ENCODE results near the gene CARNS1. TPM values are rescaled to one million over a fixed set of nuclear protein-coding genes. Genes with fewer than 3 reads are reported as not detected.

CARNS1 gene
- total and polyA plus RNA-seq, 2 donors (not counting 1 experiment from before 2014, with no cell fraction given): 0.05 to 0.17 TPM

DNA sequence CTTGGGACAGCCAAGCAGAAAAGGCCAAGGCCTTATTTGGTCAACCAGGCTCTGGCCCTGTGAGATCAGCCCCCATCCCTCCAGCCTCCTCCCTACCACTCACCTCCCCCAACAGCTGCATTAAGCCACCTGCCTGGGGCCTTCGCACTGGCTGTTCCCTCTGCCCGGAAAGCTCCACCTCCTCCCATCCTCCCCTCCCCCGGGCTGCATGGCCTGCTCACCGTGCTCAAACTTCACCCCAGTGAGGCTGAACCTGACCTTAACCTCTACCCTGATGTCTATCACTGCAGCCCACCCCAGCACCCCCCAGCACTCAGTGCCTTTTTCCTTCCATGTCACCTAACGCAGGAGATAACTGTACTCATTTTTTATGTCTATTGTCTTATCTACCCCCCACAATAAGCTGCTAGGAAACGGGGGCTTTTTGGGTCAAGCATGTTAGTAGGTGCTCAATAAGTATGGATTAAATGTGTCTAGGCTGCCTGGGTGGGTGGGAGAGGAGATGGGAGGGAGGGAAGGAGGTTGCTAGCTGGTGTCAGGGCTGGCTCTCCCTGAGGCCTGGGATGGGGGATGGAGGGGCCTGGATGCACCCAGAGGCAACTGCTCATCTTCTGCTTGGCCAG, 21.1 kb downstream of the CARNS1 start:
- no peak for TF ChIP-seq EZH2 (IDR thresholded peaks at IDR 0.05; ENCODE audit: low read length, missing control alignments)
- TF ChIP-seq, protein P1, sequence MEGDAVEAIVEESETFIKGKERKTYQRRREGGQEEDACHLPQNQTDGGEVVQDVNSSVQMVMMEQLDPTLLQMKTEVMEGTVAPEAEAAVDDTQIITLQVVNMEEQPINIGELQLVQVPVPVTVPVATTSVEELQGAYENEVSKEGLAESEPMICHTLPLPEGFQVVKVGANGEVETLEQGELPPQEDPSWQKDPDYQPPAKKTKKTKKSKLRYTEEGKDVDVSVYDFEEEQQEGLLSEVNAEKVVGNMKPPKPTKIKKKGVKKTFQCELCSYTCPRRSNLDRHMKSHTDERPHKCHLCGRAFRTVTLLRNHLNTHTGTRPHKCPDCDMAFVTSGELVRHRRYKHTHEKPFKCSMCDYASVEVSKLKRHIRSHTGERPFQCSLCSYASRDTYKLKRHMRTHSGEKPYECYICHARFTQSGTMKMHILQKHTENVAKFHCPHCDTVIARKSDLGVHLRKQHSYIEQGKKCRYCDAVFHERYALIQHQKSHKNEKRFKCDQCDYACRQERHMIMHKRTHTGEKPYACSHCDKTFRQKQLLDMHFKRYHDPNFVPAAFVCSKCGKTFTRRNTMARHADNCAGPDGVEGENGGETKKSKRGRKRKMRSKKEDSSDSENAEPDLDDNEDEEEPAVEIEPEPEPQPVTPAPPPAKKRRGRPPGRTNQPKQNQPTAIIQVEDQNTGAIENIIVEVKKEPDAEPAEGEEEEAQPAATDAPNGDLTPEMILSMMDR (conservative IDR thresholded peaks at IDR 0.05 in 1 of 2, IDR thresholded peaks at IDR 0.05 in 1 of 2; ENCODE audit: low read depth in 1 of 2, low read length in 2 of 2): no peak
- H3K9me3 ChIP-seq (ENCODE audit: control insufficient read depth, insufficient read depth, low read depth, low read length): no peaks in the 10 kb centered on the region
- H3K27ac ChIP-seq (ENCODE audit: insufficient read depth, low read length): no peak overlapping the region
- no peaks in the 10 kb centered on the region for H3K27me3 ChIP-seq (ENCODE audit: control insufficient read depth, insufficient read depth, low read length)
- no peaks in the 10 kb centered on the region for H3K4me1 ChIP-seq (ENCODE audit: control insufficient read depth, extremely low read depth, insufficient read depth, low read length)
- peaks cover 40% of the 10 kb centered on the region for H3K36me3 ChIP-seq (ENCODE audit: control insufficient read depth, insufficient read depth, low read length)
- peak; percentile 12 to 23 for DNase-seq (ENCODE audit: low read depth in 2 of 2)
- H2AFZ ChIP-seq (ENCODE audit: low read length): no peak overlapping the region
- H3K79me2 ChIP-seq (ENCODE audit: control insufficient read depth, insufficient read depth, low read length): no peaks in the 10 kb centered on the region
- H3K9ac ChIP-seq (ENCODE audit: insufficient read depth, low read length): no peak overlapping the region
- H3K4me2 ChIP-seq (ENCODE audit: extremely low read depth, insufficient read depth, low read length): no peak overlapping the region
- H3K4me3 ChIP-seq (replicated peaks in 1 of 4; ENCODE audit: control extremely low read depth in 1 of 4, insufficient read depth in 1 of 4, low read depth in 3 of 4, low read length in 4 of 4): no peak overlapping the region
- H4K20me1 ChIP-seq (ENCODE audit: control insufficient read depth, extremely low read depth, insufficient read depth, low read length): no peaks in the 10 kb centered on the region

DNA sequence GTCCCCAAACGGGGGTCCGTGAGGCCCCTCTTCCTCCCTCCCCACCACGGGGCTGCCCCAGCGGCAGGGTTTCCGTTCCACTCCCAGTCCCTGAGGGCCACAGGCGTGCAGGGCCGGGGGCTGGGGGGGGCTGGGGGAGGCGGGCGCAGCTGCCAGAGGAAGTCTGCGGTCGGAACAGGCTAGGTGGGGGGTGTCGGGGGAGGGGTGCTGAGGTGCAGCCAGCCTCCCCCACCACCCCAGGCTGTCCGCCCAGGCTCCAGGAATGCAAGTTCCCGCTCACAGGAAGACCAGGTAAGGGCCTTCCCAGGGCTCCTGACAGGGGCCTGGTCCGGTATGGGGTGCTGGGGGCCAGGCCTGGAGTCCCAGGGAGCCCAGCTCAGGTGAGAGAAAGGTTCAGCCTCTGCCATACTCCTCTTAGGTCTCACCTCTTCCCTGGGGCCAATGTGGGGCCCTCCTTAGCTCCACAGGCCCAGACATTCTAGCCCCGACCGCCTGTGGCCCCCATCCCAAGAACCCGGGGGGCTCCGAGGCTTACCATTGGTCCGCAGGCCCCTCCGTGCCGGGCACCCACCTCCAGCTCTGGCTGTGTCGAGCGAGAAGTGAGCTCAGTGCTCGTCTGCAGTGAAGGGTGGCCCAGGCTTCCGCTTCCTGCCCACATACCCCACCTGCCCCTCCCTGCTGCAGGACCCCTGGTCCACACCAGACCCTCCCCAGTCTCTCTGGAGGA, 21.8 kb downstream of the CARNS1 start, which contains the start of gene PTPRCAP:
TSS of gene PTPRCAP (minus strand) at position 601 of the 727 bp plus-strand sequence. CDS start at position 538, 63 bp downstream.
- TF ChIP-seq, protein P1 (conservative IDR thresholded peaks at IDR 0.05 in 1 of 2, IDR thresholded peaks at IDR 0.05 in 1 of 2; ENCODE audit: low read depth in 1 of 2, low read length in 2 of 2): no peak
- peaks cover under 1% of the 10 kb centered on the region for H3K4me1 ChIP-seq (ENCODE audit: control insufficient read depth, extremely low read depth, insufficient read depth, low read length)
- no peak within 1 kb of the TSS for H2AFZ ChIP-seq (ENCODE audit: low read length)
- no peaks in the 10 kb centered on the region for H3K27me3 ChIP-seq (ENCODE audit: control insufficient read depth, insufficient read depth, low read length)
- peaks cover 5% of the 10 kb centered on the region for H3K79me2 ChIP-seq (ENCODE audit: control insufficient read depth, insufficient read depth, low read length)
- H3K36me3 ChIP-seq (ENCODE audit: control insufficient read depth, insufficient read depth, low read length): peaks cover 42% of the 10 kb centered on the region
- no peak within 1 kb of the TSS for H3K9ac ChIP-seq (ENCODE audit: insufficient read depth, low read length)
- no peak for DNase-seq (ENCODE audit: low read depth in 2 of 2)
- H3K27ac ChIP-seq (ENCODE audit: insufficient read depth, low read length): no peak within 1 kb of the TSS
- H3K4me2 ChIP-seq (ENCODE audit: extremely low read depth, insufficient read depth, low read length): no peak within 1 kb of the TSS
- H4K20me1 ChIP-seq (ENCODE audit: control insufficient read depth, extremely low read depth, insufficient read depth, low read length): no peaks in the 10 kb centered on the region
- no peaks in the 10 kb centered on the region for H3K9me3 ChIP-seq (ENCODE audit: control insufficient read depth, insufficient read depth, low read depth, low read length)
- no peak within 1 kb of the TSS for H3K4me3 ChIP-seq (replicated peaks in 1 of 4; ENCODE audit: control extremely low read depth in 1 of 4, insufficient read depth in 1 of 4, low read depth in 3 of 4, low read length in 4 of 4)

DNA sequence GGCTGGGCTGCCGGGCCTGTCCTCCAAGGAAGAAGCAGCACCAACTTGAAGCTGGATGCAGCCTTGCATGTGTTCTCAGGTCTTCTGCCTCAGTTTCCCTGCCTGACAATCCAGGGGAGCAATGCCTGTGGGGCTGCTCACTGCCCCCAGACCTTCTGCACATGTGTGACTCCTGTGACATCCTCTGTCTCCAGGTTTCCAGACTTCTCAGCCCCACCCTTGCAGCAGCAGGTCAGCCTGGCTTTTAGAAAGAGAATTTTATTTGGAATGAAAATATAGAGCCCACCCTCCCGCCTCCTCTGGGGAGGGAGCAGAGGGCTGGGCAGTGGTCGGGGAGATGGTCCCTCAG, 22.3 kb downstream of the CARNS1 start:
- Histone ChIP-seq H3K9me3 (ENCODE audit: control insufficient read depth, insufficient read depth, low read depth, low read length) (no peaks in the 10 kb centered on the region), H3K79me2 (ENCODE audit: control insufficient read depth, insufficient read depth, low read length) (peaks cover 11% of the 10 kb centered on the region), H3K36me3 (ENCODE audit: control insufficient read depth, insufficient read depth, low read length) (peaks cover 39% of the 10 kb centered on the region), H3K9ac (ENCODE audit: insufficient read depth, low read length) (no peak overlapping the region), H3K4me1 (ENCODE audit: control insufficient read depth, extremely low read depth, insufficient read depth, low read length) (peaks cover 3% of the 10 kb centered on the region), H3K4me2 (ENCODE audit: extremely low read depth, insufficient read depth, low read length) (no peak overlapping the region), H2AFZ (ENCODE audit: low read length) (no peak overlapping the region), H4K20me1 (ENCODE audit: control insufficient read depth, extremely low read depth, insufficient read depth, low read length) (no peaks in the 10 kb centered on the region), H3K4me3 (replicated peaks in 1 of 4; ENCODE audit: control extremely low read depth in 1 of 4, insufficient read depth in 1 of 4, low read depth in 3 of 4, low read length in 4 of 4) (no peak overlapping the region), H3K27ac (ENCODE audit: insufficient read depth, low read length) (no peak overlapping the region), H3K27me3 (ENCODE audit: control insufficient read depth, insufficient read depth, low read length) (no peaks in the 10 kb centered on the region)
- no peak for DNase-seq (ENCODE audit: low read depth in 2 of 2)
- TF ChIP-seq, protein P1 (conservative IDR thresholded peaks at IDR 0.05 in 1 of 2, IDR thresholded peaks at IDR 0.05 in 1 of 2; ENCODE audit: low read depth in 1 of 2, low read length in 2 of 2): no peak
- no peak for TF ChIP-seq EZH2 (IDR thresholded peaks at IDR 0.05; ENCODE audit: low read length, missing control alignments)

Measured in fibroblast of lung (primary cell).